Tibial nerve (tissue), 4 donors: ENCODE results near the gene BMP5. TPM values are rescaled to one million over a fixed set of nuclear protein-coding genes. Genes with fewer than 3 reads are reported as not detected.

ENCODE experiments used
- DNase-seq, 2 donors: peaks; one replicate each; pipeline ENCODE4 v3.0.0-alpha.2; 2019; ENCODE audit warnings: low spot score in 2 of 2
- H3K27ac ChIP-seq, 4 donors: fragments of 200-600 bp; sonication (generic) in 3 of 4; one replicate each; pipeline ENCODE4 v1.5.1; 2017 to 2019; ENCODE audit warnings: mild to moderate bottlenecking in 1 of 4
- H3K27me3 ChIP-seq, 2 donors: fragments of 200-600 bp; sonication (generic) in 1 of 2; one replicate each; pipeline versions ENCODE4 v1.5.1 to v1.6.0; 2017 to 2019
- H3K36me3 ChIP-seq, 3 donors: fragments of 200-600 bp; sonication (generic); one replicate each; pipeline ENCODE4 v1.5.1; 2018 to 2019
- H3K4me1 ChIP-seq, 4 donors: fragments of 200-600 bp; sonication (generic) in 3 of 4; one replicate each; pipeline ENCODE4 v1.5.1; 2017 to 2019
- H3K4me3 ChIP-seq, 4 donors: fragments of 200-600 bp; sonication (generic) in 3 of 4; one replicate each; pipeline ENCODE4 v1.5.1; 2017 to 2019; ENCODE audit warnings: mild to moderate bottlenecking in 1 of 4, moderate library complexity in 1 of 4
- H3K9me3 ChIP-seq, 4 donors: fragments of 200-600 bp; sonication (generic) in 3 of 4; one replicate each; pipeline ENCODE4 v1.5.1; 2017 to 2019
- EP300 ChIP-seq, 2 donors: sonication (generic); formaldehyde crosslinking; IDR thresholded peaks; one replicate each; pipeline ENCODE4 v1.6.1; 2017; ENCODE audit warnings: antibody characterized with exemption in 2 of 2, mild to moderate bottlenecking in 1 of 2
- POLR2A ChIP-seq, 2 donors: fragments of 450-650 bp; IDR thresholded peaks; one replicate each; pipeline ENCODE4 v1.6.1; 2017; ENCODE audit warnings: antibody characterized with exemption in 2 of 2, mild to moderate bottlenecking in 2 of 2, moderate library complexity in 2 of 2
- WGBS, 2 donors: methylation state at CpG; one replicate each; pipeline ENCODE4 v1.1.5; 2018; 5-methylcytosine and 5-hydroxymethylcytosine counted together
- total RNA-seq, 4 donors: library from RNA; depleted of rRNA; stranded (reverse); fragments of >200 nt; gene quantifications; one replicate each; pipeline ENCODE4 v1.1.0, GENCODE V29; 2016
- TF ChIP-seq, protein P1 (sequence below), 5 experiments: fragments of 200-600 bp in 3 of 5; fragments of 450-650 bp in 2 of 5; sonication (generic) in 3 of 5; IDR thresholded peaks; one replicate each; pipeline ENCODE4 v1.5.1; 2016 to 2019; ENCODE audit warnings: antibody characterized with exemption in 5 of 5, mild to moderate bottlenecking in 3 of 5, moderate library complexity in 2 of 5

Gene BMP5
- 1 to 10 TPM in 2 of 4 donors, under 1 TPM in 2; 0.44 to 1.5 (median 1.1) TPM for total RNA-seq

DNA sequence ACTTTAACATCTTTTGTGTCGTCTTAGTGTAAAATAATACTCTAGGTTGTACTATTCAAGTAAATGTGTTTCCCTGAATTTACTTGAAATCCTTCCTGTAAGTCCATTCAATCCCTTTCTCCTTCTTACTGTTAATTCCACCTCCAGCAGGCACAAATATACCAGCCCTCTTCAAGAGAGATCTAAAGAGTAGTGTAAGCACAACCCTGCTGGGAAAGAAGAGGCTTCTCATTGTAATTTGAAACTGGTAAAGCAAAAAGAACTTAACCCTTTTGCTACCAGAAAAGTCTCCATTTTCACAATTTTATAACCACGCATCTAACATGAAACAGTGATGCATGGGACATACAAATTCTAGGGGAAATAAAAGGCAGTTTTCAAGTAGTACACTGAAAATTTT is at the start of gene BMP5:
BMP5 (minus strand) TSS at position 191 of the 400 bp plus-strand sequence. CDS start 725 bp downstream, outside the sequence.
- Histone ChIP-seq H3K27ac (no peak within 1 kb of the TSS), H3K9me3 (no peaks in the 10 kb centered on the region), H3K4me3 (no peak within 1 kb of the TSS), H3K36me3 (no peaks in the 10 kb centered on the region), H3K27me3 (no peaks in the 10 kb centered on the region), H3K4me1 (no peaks in the 10 kb centered on the region)
- no peak for DNase-seq
- WGBS, 2 donors = 60 to 66% methylated on average over 2 of the region's 2 CpGs
- TF ChIP-seq EP300 (IDR thresholded peaks at IDR 0.05) = no peak
- TF ChIP-seq POLR2A (IDR thresholded peaks at IDR 0.05) = no peak
- TF ChIP-seq, protein P1, sequence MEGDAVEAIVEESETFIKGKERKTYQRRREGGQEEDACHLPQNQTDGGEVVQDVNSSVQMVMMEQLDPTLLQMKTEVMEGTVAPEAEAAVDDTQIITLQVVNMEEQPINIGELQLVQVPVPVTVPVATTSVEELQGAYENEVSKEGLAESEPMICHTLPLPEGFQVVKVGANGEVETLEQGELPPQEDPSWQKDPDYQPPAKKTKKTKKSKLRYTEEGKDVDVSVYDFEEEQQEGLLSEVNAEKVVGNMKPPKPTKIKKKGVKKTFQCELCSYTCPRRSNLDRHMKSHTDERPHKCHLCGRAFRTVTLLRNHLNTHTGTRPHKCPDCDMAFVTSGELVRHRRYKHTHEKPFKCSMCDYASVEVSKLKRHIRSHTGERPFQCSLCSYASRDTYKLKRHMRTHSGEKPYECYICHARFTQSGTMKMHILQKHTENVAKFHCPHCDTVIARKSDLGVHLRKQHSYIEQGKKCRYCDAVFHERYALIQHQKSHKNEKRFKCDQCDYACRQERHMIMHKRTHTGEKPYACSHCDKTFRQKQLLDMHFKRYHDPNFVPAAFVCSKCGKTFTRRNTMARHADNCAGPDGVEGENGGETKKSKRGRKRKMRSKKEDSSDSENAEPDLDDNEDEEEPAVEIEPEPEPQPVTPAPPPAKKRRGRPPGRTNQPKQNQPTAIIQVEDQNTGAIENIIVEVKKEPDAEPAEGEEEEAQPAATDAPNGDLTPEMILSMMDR (IDR thresholded peaks at IDR 0.05) = no peak

DNA sequence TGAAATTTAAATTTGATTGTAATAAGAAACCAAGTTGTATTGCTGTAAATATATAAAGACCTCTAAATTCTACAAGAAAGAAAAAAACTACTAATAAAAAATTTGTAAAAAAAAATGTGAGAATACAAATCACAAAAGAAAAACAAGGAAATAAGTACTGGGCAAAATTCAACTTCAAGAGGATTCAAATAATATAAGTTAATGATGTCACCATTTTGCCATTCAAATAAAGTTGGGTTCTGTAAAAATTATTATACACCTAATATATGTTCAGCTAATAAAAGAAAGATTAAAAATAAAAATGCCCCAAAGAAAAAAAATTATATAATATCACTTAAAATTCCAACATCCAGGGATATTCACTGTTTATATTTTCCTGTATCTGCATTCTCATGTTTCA is 47.0 kb upstream of the BMP5 start:
- no peaks in the 10 kb centered on the region for H3K36me3 ChIP-seq
- DNase-seq = no peak
- TF ChIP-seq, protein P1 (IDR thresholded peaks at IDR 0.05) = no peak
- TF ChIP-seq EP300 (IDR thresholded peaks at IDR 0.05) = no peak
- TF ChIP-seq POLR2A (IDR thresholded peaks at IDR 0.05) = no peak
- no peaks in the 10 kb centered on the region for H3K27me3 ChIP-seq
- H3K4me3 ChIP-seq = no peak overlapping the region
- H3K9me3 ChIP-seq = no peaks in the 10 kb centered on the region
- peaks cover 0 to 5% (median 0%) of the 10 kb centered on the region in 4 donors for H3K4me1 ChIP-seq
- H3K27ac ChIP-seq = no peak overlapping the region

DNA sequence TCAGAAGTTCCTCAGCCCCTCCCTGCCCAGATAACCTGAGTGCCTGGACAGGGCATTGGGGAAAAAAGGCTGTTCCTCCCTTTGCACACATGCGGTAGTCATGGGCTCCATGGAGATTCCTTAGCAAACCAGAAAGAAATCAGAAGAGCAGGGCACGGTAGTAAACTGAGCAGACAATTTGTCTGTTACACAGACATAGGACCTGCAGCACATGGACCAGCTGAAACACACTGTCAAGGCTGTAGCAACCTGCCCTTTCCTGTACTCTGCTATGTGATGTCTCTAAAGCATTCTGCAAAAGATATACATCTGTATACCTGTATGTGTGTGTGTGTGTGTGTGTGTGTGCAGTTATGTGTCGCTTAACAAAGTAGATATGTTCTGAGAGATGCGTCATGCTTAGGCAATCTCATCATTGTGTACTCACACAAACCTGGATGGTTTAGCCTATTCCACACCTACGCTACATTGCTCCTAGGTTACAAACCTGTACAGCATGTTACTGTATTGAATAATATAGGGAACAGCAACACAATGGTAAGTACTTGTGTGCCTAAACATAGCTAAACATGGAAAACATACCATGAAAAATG is 44.4 kb upstream of the BMP5 start:
- 84 to 93% methylated on average over 5 of the region's 5 CpGs for WGBS, 2 donors
- no peak for TF ChIP-seq POLR2A (IDR thresholded peaks at IDR 0.05)
- TF ChIP-seq, protein P1 (IDR thresholded peaks at IDR 0.05) = no peak
- no peak for TF ChIP-seq EP300 (IDR thresholded peaks at IDR 0.05)
- no peak overlapping the region for H3K4me3 ChIP-seq

DNA sequence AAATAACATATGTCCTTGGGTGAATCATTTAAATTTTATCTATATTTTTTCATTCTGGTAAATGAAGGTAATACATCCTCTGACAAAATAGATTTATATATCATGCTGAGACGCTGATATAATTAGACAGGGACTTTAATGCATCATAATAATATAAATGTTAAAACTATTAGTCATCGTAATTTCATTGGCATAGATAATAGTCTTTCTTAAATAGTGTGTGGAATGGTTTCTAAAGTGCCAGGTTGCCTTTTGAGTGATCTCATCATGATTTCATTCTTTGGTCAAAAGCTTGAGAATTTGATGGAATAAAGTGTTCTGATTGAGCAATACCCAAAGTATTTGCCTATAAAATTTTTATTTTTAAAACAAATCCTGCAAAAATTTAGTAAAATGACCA is 43.2 kb upstream of the BMP5 start:
- WGBS, 2 donors = 61 to 82% methylated on average over 2 of the region's 2 CpGs
- Histone ChIP-seq H3K27ac (peak overlapping the region in 2 of 4 donors; percentile 32 to 56), H3K9me3 (no peaks in the 10 kb centered on the region), H3K36me3 (no peaks in the 10 kb centered on the region), H3K4me3 (no peak overlapping the region), H3K4me1 (peaks cover 0 to 9% (median 0%) of the 10 kb centered on the region in 4 donors), H3K27me3 (no peaks in the 10 kb centered on the region)
- TF ChIP-seq EP300 (IDR thresholded peaks at IDR 0.05) = no peak
- TF ChIP-seq POLR2A (IDR thresholded peaks at IDR 0.05) = no peak
- TF ChIP-seq, protein P1 (IDR thresholded peaks at IDR 0.05) = no peak
- DNase-seq = no peak

More for the DNA sequence above, 44.4 kb upstream of the BMP5 start:
- Histone ChIP-seq H3K27ac (no peak overlapping the region), H3K9me3 (no peaks in the 10 kb centered on the region), H3K4me1 (peaks cover 0 to 9% (median 0%) of the 10 kb centered on the region in 4 donors), H3K27me3 (no peaks in the 10 kb centered on the region), H3K36me3 (no peaks in the 10 kb centered on the region)
- DNase-seq = no peak

DNA sequence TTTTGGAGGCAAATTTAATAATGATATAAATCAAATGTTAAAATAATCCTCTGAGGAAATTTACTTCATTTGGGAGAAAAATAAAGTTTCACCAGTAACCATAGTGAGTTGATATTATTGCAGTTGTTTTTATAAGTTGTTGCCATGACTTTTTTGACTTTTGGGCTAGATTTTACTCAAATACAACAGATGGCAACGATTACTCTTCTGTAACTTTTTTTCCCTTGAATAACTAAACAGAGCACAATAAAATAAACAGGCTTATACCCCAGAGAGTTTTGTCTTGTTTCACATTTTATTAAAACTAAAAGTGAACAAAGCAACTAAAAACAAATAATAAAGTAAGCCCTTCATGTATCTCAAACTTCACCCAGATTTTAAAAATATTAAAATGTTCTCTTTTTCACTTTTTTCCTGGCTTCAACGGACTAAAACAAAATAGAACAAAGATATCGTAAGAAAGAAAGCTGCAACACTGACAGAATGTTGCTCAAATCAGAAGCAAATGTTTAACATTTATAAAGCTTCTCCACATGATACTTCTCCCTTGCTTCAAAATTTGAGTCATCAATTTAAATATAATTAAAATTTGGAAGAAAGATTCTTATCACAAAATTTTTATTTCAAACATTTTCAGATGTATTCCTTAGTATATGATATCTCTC is 42.5 kb upstream of the BMP5 start:
- peak overlapping the region in 2 of 4 donors; percentile 32 to 56 for H3K27ac ChIP-seq
- TF ChIP-seq EP300 (IDR thresholded peaks at IDR 0.05) (no peak), POLR2A (IDR thresholded peaks at IDR 0.05) (no peak)
- TF ChIP-seq, protein P1 (IDR thresholded peaks at IDR 0.05) = no peak
- no peak for DNase-seq
- H3K4me3 ChIP-seq = no peak overlapping the region
- no peaks in the 10 kb centered on the region for H3K36me3 ChIP-seq
- WGBS, 2 donors = 37 to 43% methylated on average over 3 of the region's 3 CpGs
- peaks cover 0 to 12% (median 0%) of the 10 kb centered on the region in 4 donors for H3K4me1 ChIP-seq
- no peaks in the 10 kb centered on the region for H3K9me3 ChIP-seq
- no peaks in the 10 kb centered on the region for H3K27me3 ChIP-seq
